ENCODE data around the gene WNK2.

Gene WNK2

GRCh38 chr9:93292664-93293328 is 108.9 kb downstream of the WNK2 start:
- H3K4me1 ChIP-seq (ENCODE audit: control insufficient read depth, insufficient read depth, low read length): peaks cover 8% of the 10 kb centered on the region
- no peaks in the 10 kb centered on the region for H3K36me3 ChIP-seq (ENCODE audit: insufficient read depth, low read length)
- no peak overlapping the region for H3K4me2 ChIP-seq (ENCODE audit: low read length)
- peaks cover 20% of the 10 kb centered on the region for H3K27me3 ChIP-seq (ENCODE audit: control insufficient read depth, insufficient read depth, low read length)
- H3K9me3 ChIP-seq (replicated peaks; ENCODE audit: low read length): no peaks in the 10 kb centered on the region
- no peak overlapping the region for H3K9ac ChIP-seq (ENCODE audit: low read depth, low read length)
- no peak overlapping the region for H3K4me3 ChIP-seq (ENCODE audit: low read length)

GRCh38 chr9:93294011-93294410 is 110.1 kb downstream of the WNK2 start:
- no peak overlapping the region for H3K9ac ChIP-seq (ENCODE audit: low read depth, low read length)
- H3K4me2 ChIP-seq (ENCODE audit: low read length): no peak overlapping the region
- no peak overlapping the region for H3K4me3 ChIP-seq (ENCODE audit: low read length)
- peaks cover 8% of the 10 kb centered on the region for H3K4me1 ChIP-seq (ENCODE audit: control insufficient read depth, insufficient read depth, low read length)
- H3K27me3 ChIP-seq (ENCODE audit: control insufficient read depth, insufficient read depth, low read length): peaks cover 24% of the 10 kb centered on the region
- H3K36me3 ChIP-seq (ENCODE audit: insufficient read depth, low read length): no peaks in the 10 kb centered on the region
- no peaks in the 10 kb centered on the region for H3K9me3 ChIP-seq (replicated peaks; ENCODE audit: low read length)

- Histone ChIP-seq H3K36me3 (ENCODE audit: insufficient read depth, low read length) (no peaks in the 10 kb centered on the region), H3K27me3 (ENCODE audit: control insufficient read depth, insufficient read depth, low read length) (peaks cover 30% of the 10 kb centered on the region), H3K4me3 (ENCODE audit: low read length) (no peak overlapping the region), H3K9me3 (replicated peaks; ENCODE audit: low read length) (no peaks in the 10 kb centered on the region), H3K4me2 (ENCODE audit: low read length) (no peak overlapping the region), H3K9ac (ENCODE audit: low read depth, low read length) (no peak overlapping the region), H3K4me1 (ENCODE audit: control insufficient read depth, insufficient read depth, low read length) (no peaks in the 10 kb centered on the region)
Observed at GRCh38 chr9:93295031-93295430, 111.1 kb downstream of the WNK2 start.

GRCh38 chr9:93295456-93296076 is 111.6 kb downstream of the WNK2 start:
- no peak overlapping the region for H3K4me2 ChIP-seq (ENCODE audit: low read length)
- H3K27me3 ChIP-seq (ENCODE audit: control insufficient read depth, insufficient read depth, low read length): peaks cover 30% of the 10 kb centered on the region
- H3K4me1 ChIP-seq (ENCODE audit: control insufficient read depth, insufficient read depth, low read length): no peaks in the 10 kb centered on the region
- H3K36me3 ChIP-seq (ENCODE audit: insufficient read depth, low read length): no peaks in the 10 kb centered on the region
- no peak overlapping the region for H3K4me3 ChIP-seq (ENCODE audit: low read length)
- H3K9me3 ChIP-seq (replicated peaks; ENCODE audit: low read length): no peaks in the 10 kb centered on the region
- no peak overlapping the region for H3K9ac ChIP-seq (ENCODE audit: low read depth, low read length)

- H3K27me3 ChIP-seq (ENCODE audit: control insufficient read depth, insufficient read depth, low read length): peaks cover 30% of the 10 kb centered on the region
- H3K4me1 ChIP-seq (ENCODE audit: control insufficient read depth, insufficient read depth, low read length): no peaks in the 10 kb centered on the region
- no peaks in the 10 kb centered on the region for H3K9me3 ChIP-seq (replicated peaks; ENCODE audit: low read length)
- no peaks in the 10 kb centered on the region for H3K36me3 ChIP-seq (ENCODE audit: insufficient read depth, low read length)
- H3K4me2 ChIP-seq (ENCODE audit: low read length): no peak overlapping the region
- no peak overlapping the region for H3K4me3 ChIP-seq (ENCODE audit: low read length)
- H3K9ac ChIP-seq (ENCODE audit: low read depth, low read length): no peak overlapping the region
Observed at GRCh38 chr9:93296889-93297480, 113.0 kb downstream of the WNK2 start.

GRCh38 chr9:93297659-93298497 is 113.9 kb downstream of the WNK2 start:
- Histone ChIP-seq H3K9ac (ENCODE audit: low read depth, low read length) (no peak overlapping the region), H3K4me3 (ENCODE audit: low read length) (no peak overlapping the region), H3K9me3 (replicated peaks; ENCODE audit: low read length) (no peaks in the 10 kb centered on the region), H3K4me1 (ENCODE audit: control insufficient read depth, insufficient read depth, low read length) (no peaks in the 10 kb centered on the region), H3K4me2 (ENCODE audit: low read length) (no peak overlapping the region), H3K27me3 (ENCODE audit: control insufficient read depth, insufficient read depth, low read length) (peaks cover 30% of the 10 kb centered on the region), H3K36me3 (ENCODE audit: insufficient read depth, low read length) (no peaks in the 10 kb centered on the region)

GRCh38 chr9:93298498-93299417 is 114.8 kb downstream of the WNK2 start:
- Histone ChIP-seq H3K9me3 (replicated peaks; ENCODE audit: low read length) (no peaks in the 10 kb centered on the region), H3K9ac (ENCODE audit: low read depth, low read length) (no peak overlapping the region), H3K27me3 (ENCODE audit: control insufficient read depth, insufficient read depth, low read length) (peaks cover 26% of the 10 kb centered on the region), H3K4me1 (ENCODE audit: control insufficient read depth, insufficient read depth, low read length) (no peaks in the 10 kb centered on the region), H3K4me3 (ENCODE audit: low read length) (no peak overlapping the region), H3K4me2 (ENCODE audit: low read length) (no peak overlapping the region), H3K36me3 (ENCODE audit: insufficient read depth, low read length) (no peaks in the 10 kb centered on the region)

GRCh38 chr9:93299418-93300174 is 115.7 kb downstream of the WNK2 start:
- no peak overlapping the region for H3K4me2 ChIP-seq (ENCODE audit: low read length)
- H3K9ac ChIP-seq (ENCODE audit: low read depth, low read length): no peak overlapping the region
- no peaks in the 10 kb centered on the region for H3K9me3 ChIP-seq (replicated peaks; ENCODE audit: low read length)
- H3K36me3 ChIP-seq (ENCODE audit: insufficient read depth, low read length): no peaks in the 10 kb centered on the region
- peaks cover 18% of the 10 kb centered on the region for H3K27me3 ChIP-seq (ENCODE audit: control insufficient read depth, insufficient read depth, low read length)
- no peaks in the 10 kb centered on the region for H3K4me1 ChIP-seq (ENCODE audit: control insufficient read depth, insufficient read depth, low read length)
- no peak overlapping the region for H3K4me3 ChIP-seq (ENCODE audit: low read length)

- Histone ChIP-seq H3K4me3 (ENCODE audit: low read length) (no peak overlapping the region), H3K9ac (ENCODE audit: low read depth, low read length) (no peak overlapping the region), H3K9me3 (replicated peaks; ENCODE audit: low read length) (no peaks in the 10 kb centered on the region), H3K4me2 (ENCODE audit: low read length) (no peak overlapping the region), H3K36me3 (ENCODE audit: insufficient read depth, low read length) (no peaks in the 10 kb centered on the region), H3K27me3 (ENCODE audit: control insufficient read depth, insufficient read depth, low read length) (peaks cover 21% of the 10 kb centered on the region), H3K4me1 (ENCODE audit: control insufficient read depth, insufficient read depth, low read length) (no peaks in the 10 kb centered on the region)
Observed at GRCh38 chr9:93300175-93300572, 116.2 kb downstream of the WNK2 start.

- H3K27me3 ChIP-seq (ENCODE audit: control insufficient read depth, insufficient read depth, low read length): peaks cover 26% of the 10 kb centered on the region
- no peak overlapping the region for H3K4me2 ChIP-seq (ENCODE audit: low read length)
- H3K4me3 ChIP-seq (ENCODE audit: low read length): no peak overlapping the region
- no peaks in the 10 kb centered on the region for H3K9me3 ChIP-seq (replicated peaks; ENCODE audit: low read length)
- H3K36me3 ChIP-seq (ENCODE audit: insufficient read depth, low read length): no peaks in the 10 kb centered on the region
- H3K9ac ChIP-seq (ENCODE audit: low read depth, low read length): no peak overlapping the region
- H3K4me1 ChIP-seq (ENCODE audit: control insufficient read depth, insufficient read depth, low read length): no peaks in the 10 kb centered on the region
Observed at GRCh38 chr9:93300585-93301081, 116.7 kb downstream of the WNK2 start.

Data from skeletal muscle satellite cell (primary cell).